ENCODE data around the gene CCM2L.

Gene CCM2L

DNA sequence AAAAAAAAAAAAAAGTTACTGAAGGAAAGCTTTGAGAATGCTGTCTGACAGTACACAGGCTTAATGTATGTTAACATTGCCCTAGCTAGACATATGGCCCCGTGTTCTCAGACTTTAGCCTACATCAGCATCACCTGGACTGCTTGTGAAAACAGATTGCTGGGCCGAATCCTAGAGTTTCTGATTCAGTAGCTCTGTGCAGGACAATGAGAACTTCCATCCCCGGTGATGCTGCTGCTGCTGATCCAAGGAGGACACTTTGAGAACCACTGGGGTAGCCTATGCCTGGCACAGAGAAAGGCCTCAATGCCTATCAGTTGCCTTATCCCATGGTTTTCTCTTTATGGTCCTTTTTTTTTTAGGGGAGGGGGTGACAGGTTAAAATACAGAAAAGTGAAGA lies 43.4 kb downstream of the CCM2L start:
- peaks cover 19% of the 10 kb centered on the region; the same call in 1 of the 2 replicates for H3K27me3 ChIP-seq (ENCODE audit: insufficient read depth, low read length)
- no peak overlapping the region for H2AFZ ChIP-seq (ENCODE audit: low read length)
- H3K9me3 ChIP-seq (ENCODE audit: low read length), result no peaks in the 10 kb centered on the region
- no peaks in the 10 kb centered on the region for H3K79me2 ChIP-seq (ENCODE audit: insufficient read depth, low read length)
- no peak overlapping the region for H3K27ac ChIP-seq (ENCODE audit: low read depth, low read length, poor library complexity, severe bottlenecking)
- H3F3A ChIP-seq (ENCODE audit: insufficient read depth, low read length), result no peaks in the 10 kb centered on the region
- no peaks in the 10 kb centered on the region for H3K9me2 ChIP-seq (ENCODE audit: low read depth, low read length)
- TF ChIP-seq, protein P1, sequence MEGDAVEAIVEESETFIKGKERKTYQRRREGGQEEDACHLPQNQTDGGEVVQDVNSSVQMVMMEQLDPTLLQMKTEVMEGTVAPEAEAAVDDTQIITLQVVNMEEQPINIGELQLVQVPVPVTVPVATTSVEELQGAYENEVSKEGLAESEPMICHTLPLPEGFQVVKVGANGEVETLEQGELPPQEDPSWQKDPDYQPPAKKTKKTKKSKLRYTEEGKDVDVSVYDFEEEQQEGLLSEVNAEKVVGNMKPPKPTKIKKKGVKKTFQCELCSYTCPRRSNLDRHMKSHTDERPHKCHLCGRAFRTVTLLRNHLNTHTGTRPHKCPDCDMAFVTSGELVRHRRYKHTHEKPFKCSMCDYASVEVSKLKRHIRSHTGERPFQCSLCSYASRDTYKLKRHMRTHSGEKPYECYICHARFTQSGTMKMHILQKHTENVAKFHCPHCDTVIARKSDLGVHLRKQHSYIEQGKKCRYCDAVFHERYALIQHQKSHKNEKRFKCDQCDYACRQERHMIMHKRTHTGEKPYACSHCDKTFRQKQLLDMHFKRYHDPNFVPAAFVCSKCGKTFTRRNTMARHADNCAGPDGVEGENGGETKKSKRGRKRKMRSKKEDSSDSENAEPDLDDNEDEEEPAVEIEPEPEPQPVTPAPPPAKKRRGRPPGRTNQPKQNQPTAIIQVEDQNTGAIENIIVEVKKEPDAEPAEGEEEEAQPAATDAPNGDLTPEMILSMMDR (IDR thresholded peaks at IDR 0.05; ENCODE audit: low read length), result no peak
- no peak for TF ChIP-seq EZH2 (IDR thresholded peaks at IDR 0.05; ENCODE audit: borderline replicate concordance, low read length)
- H4K20me1 ChIP-seq (ENCODE audit: insufficient read depth, low read length), result no peaks in the 10 kb centered on the region
- no peak overlapping the region for H3K4me2 ChIP-seq (ENCODE audit: low read length)
- no peak overlapping the region for H3K9ac ChIP-seq (ENCODE audit: low read length)
- H3K36me3 ChIP-seq (ENCODE audit: insufficient read depth, low read length), result no peaks in the 10 kb centered on the region
- no peak overlapping the region for H3K4me3 ChIP-seq (ENCODE audit: low read depth, low read length, poor library complexity, severe bottlenecking)
- peaks cover 4% of the 10 kb centered on the region for H3K4me1 ChIP-seq (ENCODE audit: insufficient read depth, low read length, severe bottlenecking)

DNA sequence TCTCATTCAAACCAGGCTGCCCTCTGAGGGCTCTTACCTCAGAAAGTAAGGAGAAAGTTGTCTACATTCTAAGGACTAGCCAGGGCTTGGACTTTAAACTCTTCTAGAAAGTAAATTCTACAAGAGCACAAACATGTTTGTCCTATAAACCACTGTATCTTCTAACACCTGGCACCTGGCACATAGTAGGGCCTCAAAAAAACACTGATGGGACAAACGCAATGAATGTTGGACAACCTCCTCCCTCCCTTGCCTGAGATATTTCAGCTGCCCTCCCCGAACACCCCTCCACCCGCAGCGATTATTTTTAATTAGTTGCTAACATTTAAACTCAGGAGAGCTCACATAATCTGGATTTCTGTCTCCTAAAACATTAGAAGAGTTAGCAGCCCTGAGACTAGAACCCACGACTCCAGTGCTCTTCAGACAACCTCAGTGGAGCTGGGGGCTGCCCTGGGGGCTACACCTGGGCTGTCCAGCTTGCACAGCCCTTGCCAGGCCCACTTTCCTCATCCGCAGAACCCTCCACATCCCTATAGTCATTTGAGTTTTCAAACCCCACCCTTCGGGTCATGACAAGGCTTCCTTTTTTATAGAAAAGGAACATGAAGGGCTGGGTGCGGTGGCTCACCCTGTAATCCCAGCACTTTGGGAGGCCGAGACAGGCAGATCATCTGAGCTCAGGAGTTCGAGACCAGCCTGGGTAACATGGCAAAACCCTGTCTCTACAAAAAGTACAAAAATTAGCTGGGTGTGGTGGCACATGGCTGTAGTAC lies 46.7 kb downstream of the CCM2L start:
- H3K36me3 ChIP-seq (ENCODE audit: insufficient read depth, low read length), result no peaks in the 10 kb centered on the region

DNA sequence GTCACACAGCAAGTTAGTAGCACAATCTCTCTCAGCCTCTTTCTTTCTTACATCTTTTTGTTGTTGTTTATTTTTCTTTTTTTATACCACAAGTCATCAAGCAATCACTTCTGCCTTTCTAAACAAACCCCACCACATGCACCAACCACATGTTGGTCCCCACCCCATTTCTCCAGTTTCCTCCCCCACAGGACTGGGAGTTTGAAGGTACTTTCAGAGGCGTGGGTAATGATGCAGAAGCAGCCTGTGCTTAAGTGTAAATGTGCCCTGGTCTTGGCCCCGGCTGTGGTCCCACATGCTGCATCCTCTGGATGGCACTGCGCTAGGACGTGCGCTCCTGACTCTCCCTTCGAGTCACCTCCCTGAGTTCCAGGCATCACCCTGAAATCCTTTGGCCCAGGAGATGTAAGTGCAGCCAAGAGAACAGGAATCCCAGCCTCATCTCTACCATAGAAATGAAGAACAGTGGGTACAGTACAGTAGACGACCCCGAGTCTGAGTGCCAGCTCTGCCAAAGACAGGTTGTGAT lies 47.5 kb downstream of the CCM2L start:
- no peak overlapping the region for H3K4me2 ChIP-seq (ENCODE audit: low read length)
- H3K9ac ChIP-seq (ENCODE audit: low read length), result no peak overlapping the region
- H3K27me3 ChIP-seq (ENCODE audit: insufficient read depth, low read length), result peaks cover 15% of the 10 kb centered on the region
- H3F3A ChIP-seq (ENCODE audit: insufficient read depth, low read length), result no peaks in the 10 kb centered on the region
- no peaks in the 10 kb centered on the region for H4K20me1 ChIP-seq (ENCODE audit: insufficient read depth, low read length)
- no peaks in the 10 kb centered on the region for H3K36me3 ChIP-seq (ENCODE audit: insufficient read depth, low read length)
- H3K4me1 ChIP-seq (ENCODE audit: insufficient read depth, low read length, severe bottlenecking), result no peaks in the 10 kb centered on the region
- H3K4me3 ChIP-seq (ENCODE audit: low read depth, low read length, poor library complexity, severe bottlenecking), result no peak overlapping the region
- no peak overlapping the region for H3K27ac ChIP-seq (ENCODE audit: low read depth, low read length, poor library complexity, severe bottlenecking)
- H3K79me2 ChIP-seq (ENCODE audit: insufficient read depth, low read length), result no peaks in the 10 kb centered on the region
- no peaks in the 10 kb centered on the region for H3K9me2 ChIP-seq (ENCODE audit: low read depth, low read length)
- H2AFZ ChIP-seq (ENCODE audit: low read length), result no peak overlapping the region
- no peaks in the 10 kb centered on the region for H3K9me3 ChIP-seq (ENCODE audit: low read length)
- TF ChIP-seq, protein P1 (IDR thresholded peaks at IDR 0.05; ENCODE audit: low read length), result no peak
- no peak for TF ChIP-seq EZH2 (IDR thresholded peaks at IDR 0.05; ENCODE audit: borderline replicate concordance, low read length)

More for the DNA sequence above, 46.7 kb downstream of the CCM2L start:
- TF ChIP-seq EZH2 (IDR thresholded peaks at IDR 0.05; ENCODE audit: borderline replicate concordance, low read length), result no peak
- TF ChIP-seq, protein P1 (IDR thresholded peaks at IDR 0.05; ENCODE audit: low read length), result no peak
- H3K4me3 ChIP-seq (ENCODE audit: low read depth, low read length, poor library complexity, severe bottlenecking), result no peak overlapping the region
- peaks cover 4% of the 10 kb centered on the region for H3K4me1 ChIP-seq (ENCODE audit: insufficient read depth, low read length, severe bottlenecking)
- no peaks in the 10 kb centered on the region for H3K9me3 ChIP-seq (ENCODE audit: low read length)
- H3K27me3 ChIP-seq (ENCODE audit: insufficient read depth, low read length), result peaks cover 20% of the 10 kb centered on the region
- no peak overlapping the region for H2AFZ ChIP-seq (ENCODE audit: low read length)
- no peaks in the 10 kb centered on the region for H3K79me2 ChIP-seq (ENCODE audit: insufficient read depth, low read length)
- no peaks in the 10 kb centered on the region for H3F3A ChIP-seq (ENCODE audit: insufficient read depth, low read length)
- no peak overlapping the region for H3K9ac ChIP-seq (ENCODE audit: low read length)
- no peaks in the 10 kb centered on the region for H3K9me2 ChIP-seq (ENCODE audit: low read depth, low read length)
- H3K27ac ChIP-seq (ENCODE audit: low read depth, low read length, poor library complexity, severe bottlenecking), result no peak overlapping the region
- H3K4me2 ChIP-seq (ENCODE audit: low read length), result no peak overlapping the region
- no peaks in the 10 kb centered on the region for H4K20me1 ChIP-seq (ENCODE audit: insufficient read depth, low read length)

All from OCI-LY1 (cell line).